A549 (cell line): ENCODE data around the gene CDK5RAP2.

Source experiments
- CHD2 ChIP-seq: fragments of 150-350 bp; IDR thresholded peaks from 2 replicates; pipeline ENCODE4 v1.6.1; 2014; ENCODE audit warnings: low read length; ENCODE audit not compliant: partially characterized antibody
- CTCF ChIP-seq: fragments of >200 bp; sonication (Bioruptor Twin); formaldehyde crosslinking; IDR thresholded peaks from 3 replicates; pipeline ENCODE4 v1.5.1; 2016
- E2F6 ChIP-seq: IDR thresholded peaks from 2 replicates; pipeline ENCODE4 v1.6.1; 2012; ENCODE audit warnings: low read depth, borderline replicate concordance
- HDAC2 ChIP-seq: fragments of 200-600 bp; sonication (generic); IDR thresholded peaks from 2 replicates; pipeline ENCODE4 v1.6.1; 2016
- HOXB13 ChIP-seq: fragments of 250-450 bp; sonication (Bioruptor Pico); IDR thresholded peaks from 2 replicates; pipeline ENCODE4 v1.5.0; 2020; ENCODE audit warnings: low read depth, mild to moderate bottlenecking, moderate library complexity
- JUNB ChIP-seq: fragments of >200 bp; sonication (Bioruptor Twin); formaldehyde crosslinking; IDR thresholded peaks from 2 replicates; pipeline ENCODE4 v1.6.1; 2016
- MAX ChIP-seq: IDR thresholded peaks from 2 replicates; pipeline ENCODE4 v1.6.1; 2012
- POLR2A ChIP-seq: IDR thresholded peaks from 2 replicates; pipeline ENCODE4 v1.6.1; 2012; ENCODE audit warnings: mild to moderate bottlenecking, low read length
- RNF2 ChIP-seq: fragments of 200-600 bp; sonication (generic); IDR thresholded peaks from 2 replicates; pipeline ENCODE4 v1.6.1; 2016; ENCODE audit warnings: low read depth, mild to moderate bottlenecking, antibody characterized with exemption, moderate library complexity, borderline replicate concordance
- SMC3 ChIP-seq: fragments of >200 bp; sonication (Bioruptor Twin); formaldehyde crosslinking; IDR thresholded peaks from 3 replicates; pipeline ENCODE4 v1.6.1; 2018; ENCODE audit warnings: inconsistent platforms
- ZSCAN20 ChIP-seq: fragments of 250-450 bp; sonication (Bioruptor Pico); IDR thresholded peaks from 2 replicates; pipeline ENCODE4 v1.8.0; 2022; ENCODE audit warnings: mild to moderate bottlenecking, moderate library complexity

GRCh38 chr9:120382453-120382852 lies 197.5 kb downstream of the CDK5RAP2 start:
- TF ChIP-seq CTCF = no peak
- TF ChIP-seq POLR2A = no peak
- no peak for TF ChIP-seq ZSCAN20 (CRISPR knock-in tag)
- TF ChIP-seq SMC3 = no peak
- TF ChIP-seq RNF2 = no peak
- TF ChIP-seq E2F6 = no peak
- no peak for TF ChIP-seq JUNB
- no peak for TF ChIP-seq HOXB13 (CRISPR knock-in tag)
- no peak for TF ChIP-seq MAX
- TF ChIP-seq CHD2 = no peak
- no peak for TF ChIP-seq HDAC2
